GM21367 (cell line): ENCODE data around the gene TRMT2A.

Source experiments
- ATAC-seq: cut with Tn5 transposase; IDR thresholded peaks from one replicate; pipeline ENCODE4 v1.9.1; 2021; ENCODE audit not compliant: unreplicated experiment

TRMT2A gene

GRCh38 chr22:20149257-20150250 lies 32.5 kb upstream of the TRMT2A start:
- no peak for ATAC-seq

GRCh38 chr22:20148414-20148813 lies 31.4 kb upstream of the TRMT2A start:
- no peak for ATAC-seq

DNA sequence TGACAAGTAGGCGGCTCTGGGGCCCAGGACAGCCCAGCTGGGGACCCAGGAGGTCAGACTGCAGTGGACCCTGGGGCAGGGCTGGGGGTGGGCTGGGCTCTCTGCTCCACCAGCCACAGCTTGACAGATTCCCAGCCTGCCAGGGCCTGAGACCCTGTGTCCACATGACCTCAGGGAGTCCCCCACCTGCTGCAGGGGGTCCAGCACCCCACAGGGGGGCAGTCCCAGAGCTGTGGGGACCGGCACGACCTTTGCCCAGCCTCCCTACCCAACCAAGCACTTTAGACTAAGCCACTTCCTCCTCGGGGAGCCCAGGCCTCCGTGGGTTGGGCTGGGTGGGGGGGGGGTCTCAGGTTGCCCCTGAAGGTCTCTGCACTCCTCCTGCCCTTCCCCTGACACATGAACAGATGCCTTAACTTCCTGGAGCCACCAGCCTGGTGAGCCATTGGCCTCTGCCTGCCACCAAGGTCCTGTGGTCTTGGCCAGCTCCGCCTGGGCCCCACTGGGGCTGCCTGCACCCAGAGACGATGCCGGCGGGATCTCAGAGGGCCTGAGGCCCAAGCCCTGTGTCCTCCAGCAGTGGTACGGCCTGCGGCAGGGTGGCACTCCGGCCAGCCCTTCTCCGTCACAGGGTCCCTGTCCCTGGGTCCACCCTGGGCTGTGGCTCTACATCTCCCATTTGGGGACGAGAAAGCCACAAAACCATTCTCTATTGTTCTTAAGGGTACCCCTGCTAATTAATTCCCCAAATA lies 30.4 kb upstream of the TRMT2A start:
- ATAC-seq, result no peak

DNA sequence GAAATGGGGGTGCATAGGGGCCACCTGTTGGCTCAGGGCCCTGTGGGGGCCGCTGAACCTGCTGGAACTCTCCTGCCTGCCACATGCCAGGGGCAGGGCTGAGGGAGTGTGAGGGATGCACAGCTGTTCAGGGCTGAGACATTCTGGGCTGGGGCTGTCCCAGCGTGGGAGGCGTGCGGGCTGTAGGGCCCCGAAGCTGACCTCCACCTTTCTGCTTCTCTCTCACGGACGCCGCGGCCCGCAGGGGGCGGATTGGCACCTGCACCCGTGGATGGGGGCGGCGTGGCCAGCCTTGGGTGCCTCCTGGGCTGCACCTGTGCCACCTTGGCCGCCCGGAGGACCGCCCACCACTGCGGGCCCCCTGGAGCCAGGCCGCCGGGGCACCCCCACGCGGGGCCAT lies 29.8 kb upstream of the TRMT2A start:
- no peak for ATAC-seq

DNA sequence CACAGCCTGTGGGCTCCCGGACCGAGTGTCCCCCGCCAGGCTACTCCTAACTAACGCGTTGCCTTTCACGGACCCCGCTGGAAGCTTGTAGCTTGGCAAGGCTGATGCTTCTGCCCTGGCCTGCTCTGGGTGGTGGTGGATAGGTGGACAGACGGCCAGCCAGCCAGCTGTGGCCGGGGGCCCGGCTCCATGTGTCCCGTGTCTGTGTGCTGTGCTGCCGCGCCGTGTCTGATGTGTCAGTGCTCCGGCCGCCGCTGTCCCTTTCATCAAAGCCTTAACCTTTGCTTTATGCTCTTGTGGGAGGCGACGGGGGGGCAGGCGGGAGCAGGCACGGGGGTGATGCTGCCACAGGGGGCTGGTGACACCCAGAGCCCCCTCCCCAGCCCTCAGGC lies 28.8 kb upstream of the TRMT2A start:
- no peak for ATAC-seq

DNA sequence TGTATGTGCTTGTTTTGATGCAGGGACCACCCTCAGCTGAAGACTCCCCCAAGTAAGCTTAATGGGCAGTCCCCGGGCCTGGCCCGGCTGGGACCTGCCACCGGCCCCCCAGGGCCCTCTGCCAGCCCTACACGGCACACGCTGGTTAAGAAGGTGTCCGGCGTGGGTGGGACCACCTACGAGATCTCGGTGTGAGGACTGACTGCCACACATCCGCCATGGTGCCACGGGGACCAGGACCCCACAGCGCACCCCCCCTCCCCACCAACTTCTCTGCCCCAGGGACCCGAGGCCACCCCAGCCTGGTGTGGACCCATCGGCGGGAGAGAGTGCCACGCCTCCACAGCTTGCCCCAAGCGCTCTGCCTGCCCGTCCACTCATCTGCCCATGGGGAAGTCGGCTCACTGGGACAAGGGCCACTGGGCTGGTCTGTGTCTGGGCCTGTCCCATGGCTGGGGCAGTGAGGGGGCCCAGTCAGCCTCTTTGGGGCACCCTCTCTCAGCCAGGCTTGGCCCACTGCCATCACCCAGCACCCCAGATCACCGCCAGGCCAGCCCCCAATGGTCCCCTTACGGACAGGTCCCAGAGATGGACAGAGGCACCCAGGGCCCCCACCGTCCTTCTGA lies 28.3 kb upstream of the TRMT2A start:
- no peak for ATAC-seq

DNA sequence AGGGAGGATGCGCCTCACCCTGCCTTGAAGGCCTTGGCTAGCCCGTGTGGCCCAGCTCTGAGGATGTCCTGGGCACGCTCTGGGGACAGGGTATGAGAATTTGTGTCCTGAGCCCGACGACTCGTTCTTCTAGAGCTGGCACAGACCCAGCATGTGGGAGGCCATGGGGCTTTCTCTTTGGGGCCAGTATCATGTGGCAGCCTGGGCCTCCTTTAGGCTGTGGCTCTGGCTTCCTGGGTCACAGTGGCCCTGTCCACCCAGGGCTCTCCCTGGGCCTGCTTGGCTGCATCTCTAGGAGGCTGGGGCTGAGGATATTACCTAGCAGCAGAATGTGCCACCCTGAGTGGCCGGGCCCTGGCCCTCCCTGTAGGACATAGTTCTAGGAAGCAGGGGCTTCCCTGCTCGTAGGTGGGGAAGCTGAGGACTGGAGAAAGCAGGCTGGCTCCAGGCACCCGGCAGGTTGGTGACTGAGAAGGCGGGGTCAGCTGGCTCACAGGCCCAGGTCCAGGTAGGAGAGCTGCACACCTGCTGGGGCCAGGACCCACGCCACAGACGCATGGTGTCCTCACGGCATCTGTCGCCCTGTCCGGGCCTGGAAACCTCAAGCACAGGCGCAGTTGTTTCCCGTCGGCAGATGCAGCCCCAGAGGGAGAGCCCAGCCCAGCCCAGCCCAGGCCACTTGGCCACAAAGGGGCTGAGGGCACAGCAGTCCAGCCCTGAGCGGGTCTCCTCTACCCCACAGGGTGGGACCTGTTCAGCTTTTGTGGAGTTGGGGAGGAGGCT lies 27.0 kb upstream of the TRMT2A start:
- ATAC-seq, result no peak

DNA sequence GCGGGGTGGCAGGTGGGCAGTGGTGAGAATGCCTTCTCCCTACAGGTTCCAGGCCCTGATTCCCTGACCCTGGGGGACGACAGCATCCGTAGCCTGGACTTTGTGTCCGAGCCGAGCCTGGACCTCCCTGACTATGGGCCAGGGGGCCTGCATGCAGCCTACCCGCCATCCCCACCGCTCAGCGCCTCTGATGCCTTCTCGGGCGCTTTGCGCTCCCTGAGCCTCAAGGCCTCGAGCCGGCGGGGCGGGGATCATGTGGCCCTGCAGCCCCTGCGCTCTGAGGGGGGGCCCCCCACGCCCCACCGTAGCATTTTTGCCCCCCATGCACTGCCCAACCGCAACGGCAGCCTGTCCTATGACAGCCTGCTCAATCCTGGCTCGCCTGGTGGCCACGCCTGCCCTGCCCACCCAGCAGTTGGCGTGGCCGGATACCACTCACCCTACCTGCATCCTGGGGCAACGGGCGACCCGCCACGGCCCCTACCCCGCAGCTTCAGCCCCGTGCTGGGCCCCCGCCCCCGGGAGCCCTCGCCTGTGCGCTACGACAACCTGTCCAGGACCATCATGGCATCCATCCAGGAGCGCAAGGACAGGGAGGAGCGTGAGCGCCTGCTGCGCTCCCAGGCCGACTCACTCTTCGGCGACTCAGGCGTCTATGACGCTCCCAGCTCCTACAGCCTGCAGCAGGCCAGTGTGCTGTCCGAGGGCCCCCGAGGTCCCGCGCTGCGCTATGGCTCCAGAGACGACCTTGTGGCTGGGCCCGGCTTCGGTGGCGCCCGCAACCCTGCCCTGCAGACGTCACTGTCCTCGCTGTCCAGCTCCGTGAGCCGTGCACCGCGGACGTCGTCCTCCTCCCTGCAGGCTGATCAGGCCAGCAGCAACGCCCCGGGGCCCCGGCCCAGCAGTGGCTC lies 25.9 kb upstream of the TRMT2A start:
- no peak for ATAC-seq

DNA sequence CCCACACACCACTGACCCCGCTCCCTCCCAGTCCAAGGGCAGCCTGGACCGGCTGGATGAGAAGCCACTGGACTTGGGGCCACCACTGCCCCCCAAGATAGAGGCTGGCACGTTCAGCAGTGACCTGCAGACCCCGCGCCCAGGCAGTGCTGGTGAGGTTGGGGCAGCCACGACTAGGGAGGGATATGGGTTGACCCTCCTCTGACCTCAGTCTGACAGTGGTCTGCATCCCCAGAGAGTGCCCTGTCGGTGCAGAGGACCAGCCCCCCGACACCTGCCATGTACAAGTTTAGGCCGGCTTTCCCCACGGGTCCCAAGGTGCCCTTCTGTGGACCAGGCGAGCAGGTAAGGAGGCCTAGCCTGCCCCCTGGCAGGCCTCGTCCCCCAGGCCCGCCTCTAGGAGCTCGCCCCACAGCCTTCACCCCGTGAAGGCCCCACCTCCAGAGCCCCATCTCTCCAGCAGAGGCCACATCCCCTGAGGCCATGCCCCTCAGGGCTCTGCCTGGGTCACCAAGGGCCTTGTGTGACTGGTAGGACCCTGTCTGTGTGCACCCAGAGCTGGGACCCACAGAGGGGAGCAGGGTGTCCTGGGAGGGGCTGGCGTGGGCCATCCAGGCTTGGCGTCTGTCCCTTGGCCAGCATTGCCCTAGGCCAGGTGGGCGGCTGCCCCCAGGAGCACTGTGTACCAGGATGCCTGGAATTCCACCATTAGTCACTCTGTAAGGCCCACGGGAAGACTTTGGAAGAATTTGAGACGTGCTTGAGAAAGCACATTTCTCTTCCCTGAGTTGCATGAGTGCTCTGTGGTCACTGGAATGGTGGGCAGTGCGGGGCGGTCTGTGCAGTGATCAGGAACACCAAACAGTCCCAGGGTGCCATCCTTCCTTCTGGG lies 24.4 kb upstream of the TRMT2A start:
- ATAC-seq, result no peak

DNA sequence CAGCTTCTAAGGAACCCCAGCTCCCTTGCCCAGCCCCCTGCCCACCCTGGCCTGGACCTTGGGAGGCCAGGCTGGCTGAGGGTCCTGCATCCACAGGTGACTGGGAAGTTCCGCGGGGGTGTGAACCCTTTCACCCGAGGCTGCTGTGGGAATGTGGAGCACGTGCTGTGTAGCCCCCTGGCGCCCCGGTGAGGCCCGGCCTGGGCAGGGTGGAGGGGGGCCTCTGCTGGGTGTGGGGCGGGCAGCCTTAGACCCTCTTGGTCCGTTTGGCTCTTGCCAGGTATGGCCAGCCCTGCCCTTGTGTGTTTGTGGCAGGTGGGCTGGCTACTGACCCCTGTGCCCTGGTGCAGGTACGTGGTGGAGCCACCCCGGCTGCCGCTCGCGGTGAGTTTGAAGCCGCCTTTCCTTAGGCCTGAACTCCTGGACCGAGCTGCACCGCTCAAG lies 23.5 kb upstream of the TRMT2A start:
- no peak for ATAC-seq

GRCh38 chr22:20140107-20140445 lies 23.1 kb upstream of the TRMT2A start:
- ATAC-seq, result no peak

DNA sequence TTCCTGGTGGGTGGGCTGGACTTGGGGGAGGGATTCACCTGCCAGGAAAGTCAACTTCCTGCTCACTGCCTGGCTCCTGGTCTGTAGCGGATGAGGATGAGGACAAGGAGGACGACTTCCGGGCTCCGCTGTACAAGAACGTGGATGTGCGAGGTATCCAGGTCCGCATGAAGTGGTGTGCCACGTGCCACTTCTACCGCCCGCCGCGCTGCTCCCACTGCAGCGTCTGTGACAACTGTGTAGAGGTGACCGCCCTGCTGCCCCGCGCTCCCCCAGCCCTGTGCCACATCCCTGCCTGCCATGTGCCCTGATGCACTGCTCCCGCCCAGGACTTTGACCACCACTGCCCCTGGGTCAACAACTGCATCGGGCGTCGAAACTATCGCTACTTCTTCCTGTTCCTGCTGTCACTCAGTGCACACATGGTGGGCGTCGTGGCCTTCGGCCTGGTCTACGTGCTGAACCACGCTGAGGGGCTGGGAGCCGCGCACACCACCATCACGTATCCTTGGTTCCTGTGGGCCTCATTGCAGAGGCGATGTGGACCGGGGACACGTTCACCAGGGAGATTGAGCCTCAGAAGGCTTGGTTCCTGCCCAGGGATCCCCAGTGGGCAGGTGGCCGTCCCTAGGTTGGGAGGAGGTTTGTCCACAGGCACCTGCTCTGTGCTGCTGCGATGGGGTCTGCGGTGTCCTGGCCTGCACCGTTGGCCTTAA lies 22.5 kb upstream of the TRMT2A start:
- ATAC-seq, result no peak

GRCh38 chr22:20138868-20139267 lies 21.8 kb upstream of the TRMT2A start:
- no peak for ATAC-seq

- no peak for ATAC-seq
Measured at GRCh38 chr22:20138417-20138738, 21.4 kb upstream of the TRMT2A start.

DNA sequence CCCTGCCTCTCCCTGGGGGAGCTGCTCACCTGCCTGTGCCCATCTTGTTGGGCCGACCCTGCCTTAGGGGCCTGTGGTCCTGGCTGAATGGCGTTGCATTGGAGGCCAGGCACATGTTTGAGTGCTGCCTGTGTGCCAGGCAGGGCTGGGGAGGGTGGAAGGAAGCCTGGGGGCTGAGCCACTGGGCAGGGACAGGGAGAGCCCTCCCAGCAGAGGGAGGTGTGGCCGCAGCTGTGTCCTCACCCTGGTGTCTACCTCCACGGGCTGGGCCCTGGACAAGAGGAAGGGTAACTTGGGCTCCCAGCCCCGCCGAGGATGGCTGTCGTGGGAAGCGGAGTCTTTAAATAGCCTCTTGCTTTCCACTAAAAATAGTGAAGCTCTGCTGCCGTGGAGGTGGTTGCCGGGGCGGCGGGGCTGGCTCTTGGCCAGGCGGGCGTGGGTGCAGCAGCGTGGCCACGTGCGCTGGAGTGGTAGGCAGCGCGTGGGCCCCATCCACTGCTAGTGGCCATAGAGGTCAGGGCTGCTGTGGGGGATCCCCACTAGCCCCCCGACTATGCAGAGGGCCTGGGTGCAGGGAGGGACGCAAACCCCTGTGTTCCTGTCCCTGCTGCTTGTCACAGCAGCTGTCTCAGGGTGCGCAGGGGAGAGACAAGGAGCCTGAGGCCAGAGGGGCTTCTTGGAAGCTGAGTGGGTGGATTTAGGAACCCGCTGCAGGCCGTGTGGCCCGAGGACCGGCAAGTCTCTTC lies 20.8 kb upstream of the TRMT2A start:
- no peak for ATAC-seq

DNA sequence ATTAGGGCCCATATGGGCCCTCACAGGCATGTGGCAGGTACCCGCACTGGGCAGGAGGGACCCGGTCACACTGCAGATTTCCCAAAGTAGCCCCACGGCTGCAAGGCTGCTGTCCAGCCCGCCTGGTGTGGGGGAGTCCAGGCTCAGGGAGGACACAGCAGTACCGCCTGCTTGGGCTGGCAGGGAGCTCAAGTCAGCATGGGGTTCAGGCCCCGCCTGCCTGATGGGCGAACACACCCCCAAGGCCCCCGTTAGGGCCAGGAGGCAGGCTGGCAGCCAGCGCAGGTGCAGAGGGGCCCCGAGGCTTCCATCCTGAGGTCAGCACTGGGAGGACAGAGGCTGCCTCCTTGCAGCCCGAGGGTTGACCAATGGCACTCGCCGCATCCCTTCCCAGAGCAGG lies 20.1 kb upstream of the TRMT2A start:
- ATAC-seq, result no peak

- no peak for ATAC-seq
Measured at GRCh38 chr22:20136603-20136873, 19.5 kb upstream of the TRMT2A start.
